HG02840 (cell line): ENCODE results near the gene BTRC.

Experiments used
- ATAC-seq: cut with Tn5 transposase; IDR thresholded peaks from one replicate; pipeline ENCODE4 v1.9.1; 2021; ENCODE audit warnings: mild to moderate bottlenecking, moderate library complexity, moderate number of reproducible peaks; ENCODE audit not compliant: unreplicated experiment, low FRiP score

The BTRC gene

DNA sequence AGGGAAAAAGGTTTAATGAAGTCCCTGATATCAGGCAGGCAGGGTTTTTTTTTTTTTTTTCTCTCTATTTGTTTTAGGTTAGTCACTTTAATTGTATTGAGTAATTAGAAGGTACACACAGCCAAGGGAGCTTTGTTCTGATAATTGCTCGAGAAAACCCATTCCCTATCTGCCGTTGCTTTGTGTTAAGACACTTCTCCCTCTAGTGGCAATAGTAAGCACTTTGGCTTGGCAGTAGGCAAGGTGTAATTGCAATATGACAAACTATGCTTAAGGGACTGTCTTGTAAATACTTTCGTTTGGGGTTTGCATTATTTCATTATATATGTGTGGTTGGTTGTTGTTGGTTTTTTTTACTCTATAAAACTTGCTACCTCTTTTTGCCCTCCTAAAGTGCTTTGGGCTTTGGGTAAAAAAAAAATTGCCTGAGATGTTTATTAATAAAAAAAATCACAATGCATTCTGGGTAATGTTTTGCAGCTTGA is 113.4 kb downstream of the BTRC start:
- ATAC-seq, result no peak

DNA sequence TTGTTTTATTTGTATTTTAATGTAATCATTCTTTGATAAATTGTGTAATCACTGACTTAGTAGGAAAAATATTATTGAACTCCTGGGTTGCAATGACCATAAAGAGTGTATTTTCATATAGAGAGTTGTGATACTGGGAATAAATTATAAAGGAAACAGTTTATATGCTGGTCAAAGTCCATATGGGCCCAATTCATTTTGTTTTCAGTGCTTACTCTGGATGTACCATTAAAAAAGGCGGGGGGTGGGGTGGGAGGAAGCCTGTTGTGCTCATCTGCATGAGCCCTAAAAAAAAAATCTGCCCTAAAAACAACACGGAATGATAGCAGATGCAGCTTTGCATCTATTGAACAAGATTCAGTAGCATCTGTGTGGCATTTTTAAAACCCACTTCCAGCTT is 114.2 kb downstream of the BTRC start:
- no peak for ATAC-seq

DNA sequence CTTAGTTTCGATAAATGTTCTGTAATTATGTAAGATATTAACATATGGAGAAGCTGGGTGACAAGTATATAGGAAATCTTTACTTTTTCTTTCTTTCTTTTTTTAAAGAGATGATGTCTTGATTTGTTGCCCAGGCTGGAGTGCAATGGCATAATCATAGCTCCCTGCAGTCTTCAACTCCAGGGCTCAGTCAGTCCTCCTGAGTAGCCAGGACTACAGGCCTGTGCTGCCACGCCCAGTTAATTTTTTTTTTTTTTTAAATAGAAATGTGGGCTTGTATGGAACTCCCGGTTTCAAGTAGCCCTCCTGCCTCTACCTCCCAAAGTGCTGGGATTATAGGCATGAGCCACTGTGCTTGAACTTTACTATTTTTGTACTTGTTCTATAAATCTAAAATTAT is 122.4 kb downstream of the BTRC start:
- ATAC-seq, result no peak

DNA sequence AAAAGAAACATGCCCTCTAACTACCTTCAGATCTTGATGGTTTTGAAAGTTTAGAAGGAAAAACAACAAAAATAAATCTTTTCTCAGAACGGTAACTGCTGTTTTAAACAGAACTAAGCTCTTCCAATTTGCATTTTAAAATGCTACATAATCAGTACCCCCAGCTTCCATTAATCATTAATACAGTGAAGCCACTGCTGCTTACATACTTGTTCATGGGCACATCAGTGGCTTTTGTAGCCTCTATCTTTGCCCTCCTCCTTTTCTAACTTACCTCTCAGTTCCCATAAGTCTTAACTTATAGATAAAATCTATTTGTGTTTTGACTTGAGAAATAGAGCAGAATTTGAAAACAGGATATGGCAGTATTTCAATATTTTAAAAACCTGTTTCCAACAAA is 125.0 kb downstream of the BTRC start:
- ATAC-seq, result no peak

DNA sequence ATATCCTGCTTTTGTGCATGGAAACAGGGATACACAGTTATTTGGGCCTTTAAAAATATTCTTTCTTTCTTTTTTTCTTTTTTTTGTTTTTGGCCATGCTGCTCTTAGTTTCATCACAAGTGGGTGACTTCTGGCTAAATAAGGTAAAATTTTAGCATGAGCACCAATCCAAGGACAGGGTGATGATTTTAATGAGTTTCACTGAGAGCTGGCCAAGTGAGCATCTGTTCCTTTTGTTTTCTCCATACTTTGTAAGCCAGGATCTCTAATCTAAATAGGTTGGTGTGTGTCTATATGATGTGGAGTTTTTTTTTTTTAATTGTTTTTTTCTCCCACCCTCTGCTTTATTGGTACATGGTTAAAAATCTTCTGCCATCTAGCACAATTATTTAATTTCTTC is 127.3 kb downstream of the BTRC start:
- ATAC-seq, result no peak

DNA sequence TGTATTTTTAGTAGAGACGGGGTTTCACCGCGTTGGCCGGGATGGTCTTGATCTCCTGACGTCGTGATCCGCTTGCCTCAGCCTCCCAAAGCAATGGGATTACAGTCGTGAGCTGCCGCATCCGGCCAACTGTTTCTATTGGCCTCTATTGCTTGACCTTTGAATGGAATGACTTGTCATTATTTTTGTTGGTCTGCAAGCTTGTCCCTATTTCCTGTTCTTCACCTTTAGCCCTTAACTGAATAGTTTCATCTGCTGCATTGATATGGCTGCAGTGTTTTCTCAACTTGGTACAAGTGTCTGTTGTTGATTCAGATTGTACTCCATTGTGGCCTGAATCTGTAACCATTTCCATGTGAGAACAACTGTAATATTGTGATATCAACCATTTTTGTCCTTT is 128.6 kb downstream of the BTRC start:
- ATAC-seq, result no peak

- no peak for ATAC-seq
Measured at GRCh38 chr10:101484175-101484745, 130.3 kb downstream of the BTRC start.

DNA sequence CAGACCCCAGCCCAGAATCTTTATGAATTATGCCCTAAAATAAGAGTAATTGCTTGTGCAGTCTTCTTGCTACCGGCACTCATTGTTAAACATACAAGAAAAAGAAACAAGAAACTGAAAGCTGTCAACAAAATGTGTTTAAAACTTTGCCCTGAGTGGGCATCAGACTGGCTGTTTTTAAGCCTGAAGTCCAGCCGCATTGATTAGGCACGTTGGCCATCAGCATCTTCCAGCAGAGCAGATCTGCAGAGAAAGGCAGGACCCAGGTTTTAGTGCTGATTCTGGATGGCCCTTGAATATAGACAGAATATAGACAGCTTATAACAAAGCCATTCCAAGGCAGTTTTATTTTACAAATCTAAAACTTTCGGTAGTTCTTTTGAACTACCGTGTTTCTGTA is 131.2 kb downstream of the BTRC start:
- ATAC-seq, result no peak

DNA sequence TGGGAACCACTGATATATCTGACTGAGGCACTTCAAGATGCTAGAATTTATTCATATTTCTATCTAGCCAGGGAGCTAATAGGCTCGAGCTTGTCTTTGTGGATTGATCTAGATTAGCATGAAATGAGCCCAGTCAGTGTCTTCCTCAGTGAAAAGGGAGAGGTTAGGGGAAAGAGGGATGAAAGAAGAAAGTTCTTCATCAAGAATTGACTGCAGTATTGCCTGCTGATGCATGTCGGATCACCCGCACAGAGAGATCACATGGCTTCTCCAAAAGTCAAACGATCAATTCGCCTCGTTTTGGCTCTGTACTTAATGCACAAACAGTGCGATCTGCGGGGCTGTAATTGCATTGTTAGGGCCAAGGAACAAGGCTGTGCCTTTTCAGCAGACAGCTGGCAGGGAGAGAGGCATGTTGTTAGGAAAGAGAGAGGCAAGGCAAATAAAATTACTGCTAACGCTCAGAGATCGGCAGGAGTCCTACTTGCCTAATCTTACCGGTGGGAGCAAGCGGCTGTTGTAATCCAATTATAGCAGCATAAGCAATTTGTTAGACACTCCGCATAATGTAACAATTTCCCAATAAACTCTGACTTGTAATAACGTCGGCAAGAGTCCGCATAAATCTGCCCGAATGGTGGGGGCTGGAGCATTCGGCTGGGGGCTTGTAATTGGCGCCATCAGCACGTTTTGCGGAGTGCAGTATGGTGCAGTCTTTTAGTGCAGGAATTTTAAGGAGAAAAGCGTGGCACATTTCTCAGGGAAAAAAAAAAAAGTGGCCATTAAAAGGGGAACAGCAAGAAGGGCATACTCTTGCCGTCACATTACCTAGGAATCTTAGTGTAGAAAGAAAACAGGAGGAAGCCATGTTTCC is 132.0 kb downstream of the BTRC start:
- no peak for ATAC-seq

- no peak for ATAC-seq
Measured at GRCh38 chr10:101487399-101487798, 133.4 kb downstream of the BTRC start.

DNA sequence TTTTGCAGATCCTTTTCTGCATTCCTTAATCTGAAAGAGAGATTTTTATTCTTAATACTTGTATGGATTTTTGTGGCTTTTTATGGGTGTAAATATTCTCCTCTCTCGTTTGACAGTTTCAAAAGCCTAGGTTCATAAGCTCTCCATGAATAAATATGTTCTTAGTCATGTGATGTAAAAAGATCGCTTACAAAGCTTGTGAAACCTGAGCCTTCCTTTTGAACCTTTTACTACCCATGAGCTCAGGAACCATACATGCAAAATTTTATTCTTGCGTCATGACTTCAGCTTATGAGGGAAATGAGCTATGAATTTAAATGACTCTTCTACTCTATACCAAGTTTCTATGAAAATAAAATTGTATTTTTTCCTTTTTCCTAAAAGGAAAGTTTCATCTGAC is 135.4 kb downstream of the BTRC start:
- ATAC-seq, result no peak

- ATAC-seq, result no peak
Measured at GRCh38 chr10:101490026-101490425, 136.1 kb downstream of the BTRC start.

GRCh38 chr10:101492205-101492604 is 138.2 kb downstream of the BTRC start:
- ATAC-seq, result no peak

DNA sequence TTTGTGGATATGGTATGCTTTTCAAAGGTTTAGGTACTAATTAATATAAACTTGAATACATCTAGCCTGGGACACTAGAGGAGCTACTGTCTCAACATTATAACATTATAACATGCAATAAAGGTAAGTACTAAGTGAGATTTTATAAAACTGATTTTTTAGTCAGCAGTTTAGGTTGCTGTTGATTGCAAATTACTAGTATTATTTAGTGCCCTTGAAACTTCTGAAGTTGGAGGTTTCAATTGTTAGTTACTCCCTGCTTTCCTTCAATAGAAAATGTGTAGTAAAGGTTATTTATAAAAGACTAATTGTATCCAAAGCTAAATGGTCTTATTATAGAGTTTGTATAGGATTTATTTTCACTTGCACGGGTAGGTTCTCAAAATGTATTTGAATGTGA is 138.8 kb downstream of the BTRC start:
- no peak for ATAC-seq

DNA sequence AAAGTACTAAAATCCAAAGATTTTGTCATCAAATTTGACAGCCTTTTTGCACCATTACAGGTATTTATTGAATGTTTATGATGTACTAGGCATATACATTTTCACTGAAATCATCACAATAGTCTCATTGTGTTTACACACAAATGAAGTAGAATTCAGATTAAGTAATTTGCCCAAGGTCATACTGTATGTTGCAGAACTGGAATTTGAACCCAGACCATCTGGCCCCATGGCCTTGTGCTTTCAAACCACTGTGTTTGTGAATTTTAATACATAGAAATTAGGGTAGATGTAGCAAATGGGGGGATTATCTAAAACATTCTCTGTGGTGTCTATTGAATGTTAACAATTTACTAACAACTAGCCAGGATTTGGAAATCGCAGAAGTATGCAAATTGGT is 139.3 kb downstream of the BTRC start:
- no peak for ATAC-seq

- ATAC-seq, result no peak
Measured at GRCh38 chr10:101493782-101494281, 139.9 kb downstream of the BTRC start.

DNA sequence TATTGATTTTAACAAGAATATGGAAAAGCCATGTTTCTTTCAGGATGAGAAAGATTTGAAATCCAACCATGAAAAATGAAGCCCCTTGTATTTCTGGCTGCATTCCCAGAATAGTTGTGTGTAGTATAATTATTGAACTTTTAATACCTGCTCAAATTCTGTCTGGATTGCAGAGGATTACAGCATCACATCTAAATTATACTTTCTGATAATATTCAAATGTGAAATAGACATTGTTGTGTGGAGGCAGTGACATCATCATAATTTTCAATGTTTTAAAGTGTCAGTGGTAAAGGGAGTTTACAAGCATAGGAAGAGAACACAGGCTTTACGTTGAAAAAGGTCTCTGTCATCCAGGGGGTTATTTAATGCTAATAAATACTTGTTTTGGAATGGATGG is 140.7 kb downstream of the BTRC start:
- no peak for ATAC-seq

GRCh38 chr10:101495324-101495925 is 141.5 kb downstream of the BTRC start:
- no peak for ATAC-seq

DNA sequence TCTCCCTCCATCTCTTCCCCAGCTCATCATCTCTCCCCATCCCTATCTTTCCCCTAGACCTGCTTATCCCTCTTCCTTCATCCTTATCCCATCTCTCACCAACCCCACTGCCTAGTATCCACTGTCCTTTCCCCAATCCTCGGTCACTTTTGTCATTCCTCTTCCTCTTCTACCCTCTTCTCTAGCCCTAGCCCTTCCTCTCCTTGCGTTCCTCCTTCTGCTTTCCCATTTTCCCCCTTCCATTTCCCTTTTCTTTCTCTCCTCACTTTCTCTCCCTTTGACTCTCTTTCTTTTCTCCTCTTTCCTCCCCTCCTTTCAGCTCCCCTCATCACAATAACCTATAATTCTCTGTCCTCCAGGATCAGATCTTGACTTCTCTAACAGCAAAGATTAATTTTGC is 150.5 kb downstream of the BTRC start:
- no peak for ATAC-seq

- no peak for ATAC-seq
Measured at GRCh38 chr10:101506829-101507661, 153.1 kb downstream of the BTRC start.

GRCh38 chr10:101507828-101508227 is 153.9 kb downstream of the BTRC start:
- ATAC-seq, result no peak
